Measurements from ENCODE around the gene HECTD3.
A peak's percentile ranks its signal among the peaks of the same experiment; 100 is the strongest.

The HECTD3 gene

DNA sequence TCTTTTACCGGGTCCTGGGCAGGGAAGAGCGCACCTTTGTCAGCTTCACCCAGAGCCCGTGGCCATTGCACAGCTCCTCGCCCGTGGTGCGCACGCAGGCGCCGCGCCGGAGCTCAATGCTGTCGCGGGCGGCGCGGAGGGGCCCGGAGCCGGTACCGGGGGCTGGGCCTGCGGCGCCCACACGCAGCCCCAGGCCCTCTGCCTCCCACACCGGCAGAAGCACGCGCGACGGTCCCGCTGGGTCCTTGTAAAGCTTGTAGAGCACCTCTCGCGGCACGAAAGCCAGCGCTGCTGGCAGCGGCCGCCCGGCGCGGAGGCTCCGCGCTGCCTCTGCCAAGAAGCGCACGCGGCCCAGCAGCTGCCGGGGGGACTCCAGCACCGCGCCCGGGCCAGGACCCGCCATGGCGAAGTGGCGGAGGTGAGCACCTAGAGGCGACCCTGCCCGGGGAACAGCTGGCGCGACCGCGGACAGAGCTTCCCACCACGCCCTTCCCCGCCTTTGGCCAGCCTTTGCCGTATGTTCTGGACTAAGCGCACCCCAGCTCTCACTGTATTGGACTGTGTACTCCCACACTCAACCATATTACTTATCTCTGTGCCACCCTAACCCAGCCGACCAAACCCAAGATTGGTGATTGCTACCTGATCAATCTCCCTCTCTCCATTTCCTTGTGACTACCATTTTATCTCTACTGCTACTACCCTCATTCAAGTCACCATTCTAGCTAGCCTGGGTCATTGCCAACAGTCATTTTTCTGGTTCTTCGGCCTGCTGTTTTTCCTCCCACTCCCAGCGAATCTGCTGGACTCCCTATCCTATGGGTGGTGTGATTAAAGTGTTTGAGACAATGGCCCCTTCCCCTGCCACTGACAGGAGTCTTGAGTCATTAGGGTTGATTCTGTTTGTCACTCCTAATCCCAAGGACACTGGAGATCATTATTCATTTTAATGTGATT is at the start of gene HECTD3:
TSS of gene HECTD3 (minus strand) at position 470 of the 957 bp plus-strand sequence. CDS start at position 403, 67 bp downstream.
- no peak for DNase-seq (ENCODE audit: low read depth)
- H3K4me3 ChIP-seq (ENCODE audit: low read length): peak within 1 kb of the TSS; percentile 71
- TF ChIP-seq, protein P1, sequence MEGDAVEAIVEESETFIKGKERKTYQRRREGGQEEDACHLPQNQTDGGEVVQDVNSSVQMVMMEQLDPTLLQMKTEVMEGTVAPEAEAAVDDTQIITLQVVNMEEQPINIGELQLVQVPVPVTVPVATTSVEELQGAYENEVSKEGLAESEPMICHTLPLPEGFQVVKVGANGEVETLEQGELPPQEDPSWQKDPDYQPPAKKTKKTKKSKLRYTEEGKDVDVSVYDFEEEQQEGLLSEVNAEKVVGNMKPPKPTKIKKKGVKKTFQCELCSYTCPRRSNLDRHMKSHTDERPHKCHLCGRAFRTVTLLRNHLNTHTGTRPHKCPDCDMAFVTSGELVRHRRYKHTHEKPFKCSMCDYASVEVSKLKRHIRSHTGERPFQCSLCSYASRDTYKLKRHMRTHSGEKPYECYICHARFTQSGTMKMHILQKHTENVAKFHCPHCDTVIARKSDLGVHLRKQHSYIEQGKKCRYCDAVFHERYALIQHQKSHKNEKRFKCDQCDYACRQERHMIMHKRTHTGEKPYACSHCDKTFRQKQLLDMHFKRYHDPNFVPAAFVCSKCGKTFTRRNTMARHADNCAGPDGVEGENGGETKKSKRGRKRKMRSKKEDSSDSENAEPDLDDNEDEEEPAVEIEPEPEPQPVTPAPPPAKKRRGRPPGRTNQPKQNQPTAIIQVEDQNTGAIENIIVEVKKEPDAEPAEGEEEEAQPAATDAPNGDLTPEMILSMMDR (conservative IDR thresholded peaks at IDR 0.05; ENCODE audit: low read depth, low read length): no peak

DNA sequence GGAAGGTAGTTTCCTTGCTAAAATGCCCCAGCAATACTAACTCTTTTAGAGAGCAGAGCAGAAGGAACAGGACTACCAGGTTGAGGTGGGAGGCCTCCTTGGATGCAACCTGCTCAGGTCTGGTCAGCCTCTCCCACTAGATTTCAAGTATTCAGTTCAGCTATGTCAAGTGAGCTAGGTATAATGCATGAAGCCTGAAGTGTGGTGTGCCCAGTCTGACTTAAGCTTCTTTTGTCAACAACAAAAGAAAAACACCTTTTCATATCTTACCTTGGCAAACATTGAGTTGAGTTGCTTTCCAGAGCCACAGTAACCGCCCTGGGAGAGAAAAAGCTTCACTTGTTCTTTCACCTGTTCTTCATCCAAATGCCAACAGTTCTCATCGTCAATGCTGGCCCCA is 48.7 kb upstream of the HECTD3 start:
- H3K4me3 ChIP-seq (ENCODE audit: low read length): no peak overlapping the region
- DNase-seq (ENCODE audit: low read depth): no peak
- TF ChIP-seq, protein P1 (conservative IDR thresholded peaks at IDR 0.05; ENCODE audit: low read depth, low read length): no peak

DNA sequence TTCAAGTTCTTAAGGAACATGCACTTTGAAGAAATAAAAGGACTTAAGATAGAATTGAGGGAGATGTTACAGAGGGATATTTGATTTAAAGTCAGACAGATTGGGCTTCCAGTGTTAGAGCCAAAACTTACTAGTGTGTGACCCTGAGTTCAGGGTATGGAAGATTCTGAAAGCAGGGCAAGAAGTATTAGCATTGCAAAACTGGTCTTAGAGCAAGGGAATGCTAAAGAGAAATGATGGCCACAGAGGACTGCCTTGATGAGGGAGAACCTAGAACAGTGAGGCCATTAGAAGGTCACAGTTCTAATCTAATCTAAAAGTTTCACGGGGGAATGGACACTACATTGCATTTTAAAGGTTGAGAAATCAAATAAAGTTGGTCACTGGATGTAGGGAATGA is 46.4 kb upstream of the HECTD3 start:
- no peak for DNase-seq (ENCODE audit: low read depth)
- TF ChIP-seq, protein P1 (conservative IDR thresholded peaks at IDR 0.05; ENCODE audit: low read depth, low read length): no peak
- no peak overlapping the region for H3K4me3 ChIP-seq (ENCODE audit: low read length)

DNA sequence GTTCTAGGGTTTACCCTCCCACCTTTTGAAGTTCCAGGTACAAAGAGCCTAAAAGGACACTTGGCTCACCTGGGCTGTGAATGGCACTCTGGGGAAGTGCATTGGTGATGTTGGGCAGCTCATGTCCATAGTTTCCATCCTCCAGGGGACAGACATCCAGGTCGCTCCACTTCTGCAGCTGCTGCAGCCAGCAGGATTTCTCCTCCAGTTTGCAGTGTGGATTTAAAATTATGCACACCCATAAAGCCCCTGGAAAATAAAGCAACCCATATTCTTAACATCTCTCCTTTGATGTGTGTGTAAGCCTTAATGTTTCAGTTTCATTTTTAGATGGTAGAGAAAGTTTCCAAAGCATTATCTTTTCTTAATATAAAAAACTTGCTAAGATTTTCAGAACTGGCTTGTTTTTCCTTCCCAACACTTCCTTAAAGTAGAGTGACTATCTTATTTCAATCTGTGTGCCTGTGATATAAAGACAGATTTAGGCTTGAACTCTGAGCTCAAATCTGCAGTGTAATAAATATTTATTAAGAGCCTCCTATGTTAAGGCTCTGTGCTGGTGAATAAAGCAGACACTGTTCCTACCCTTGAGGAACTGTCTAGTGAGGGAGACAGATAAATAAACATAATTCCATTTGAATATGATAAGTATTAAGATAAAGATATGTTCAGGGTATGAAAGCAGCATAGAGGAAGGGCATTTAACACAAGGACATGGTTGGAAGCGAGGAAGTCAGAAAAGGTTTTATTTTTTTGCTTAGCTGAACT is 40.1 kb upstream of the HECTD3 start:
- TF ChIP-seq, protein P1 (conservative IDR thresholded peaks at IDR 0.05; ENCODE audit: low read depth, low read length): no peak
- no peak for DNase-seq (ENCODE audit: low read depth)
- no peak overlapping the region for H3K4me3 ChIP-seq (ENCODE audit: low read length)

DNA sequence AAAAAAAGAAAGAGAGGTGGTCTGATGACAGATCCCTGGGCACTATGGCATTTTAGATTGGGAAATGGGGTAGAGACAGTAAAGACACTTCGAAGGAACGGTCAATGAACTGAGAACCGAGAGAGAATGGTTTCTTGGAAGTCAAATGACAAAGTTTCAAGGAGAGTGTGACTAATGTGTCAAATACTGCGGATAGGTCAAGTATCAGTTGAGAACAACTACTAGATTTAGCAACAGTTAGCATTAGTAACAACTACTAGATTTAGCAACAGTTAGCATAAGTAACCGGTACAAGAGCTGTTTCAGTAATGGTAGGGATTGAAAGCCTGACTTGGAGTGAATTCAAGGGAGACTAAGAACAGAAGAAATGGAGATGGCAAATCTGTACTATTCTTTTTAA is 35.9 kb upstream of the HECTD3 start:
- no peak for DNase-seq (ENCODE audit: low read depth)
- TF ChIP-seq, protein P1 (conservative IDR thresholded peaks at IDR 0.05; ENCODE audit: low read depth, low read length): no peak
- H3K4me3 ChIP-seq (ENCODE audit: low read length): no peak overlapping the region

- DNase-seq (ENCODE audit: low read depth): no peak
- TF ChIP-seq, protein P1 (conservative IDR thresholded peaks at IDR 0.05; ENCODE audit: low read depth, low read length): no peak
- H3K4me3 ChIP-seq (ENCODE audit: low read length): no peak overlapping the region
Observed at GRCh38 chr1:45044916-45045315, 33.8 kb upstream of the HECTD3 start.

Measured in retinal pigment epithelial cell (primary cell).